ENCODE results near the gene SDCBP2.

SDCBP2 gene

GRCh38 chr20:1370548-1371110 lies 41.7 kb upstream of the SDCBP2 start:
- no peak overlapping the region for H3K4me3 ChIP-seq (ENCODE audit: control insufficient read depth, low read depth, low read length)
- DNase-seq (ENCODE audit: low read depth) = no peak

GRCh38 chr20:1369970-1370369 lies 41.0 kb upstream of the SDCBP2 start:
- no peak for DNase-seq (ENCODE audit: low read depth)
- H3K4me3 ChIP-seq (ENCODE audit: control insufficient read depth, low read depth, low read length) = no peak overlapping the region
- no peak for TF ChIP-seq CTCF (IDR thresholded peaks at IDR 0.05; ENCODE audit: control insufficient read depth, insufficient read depth, low read depth, low read length, missing control alignments)

More at GRCh38 chr20:1370548-1371110, 41.7 kb upstream of the SDCBP2 start:
- no peak for TF ChIP-seq CTCF (IDR thresholded peaks at IDR 0.05; ENCODE audit: control insufficient read depth, insufficient read depth, low read depth, low read length, missing control alignments)

GRCh38 chr20:1368448-1369199 lies 39.7 kb upstream of the SDCBP2 start:
- TF ChIP-seq CTCF (IDR thresholded peaks at IDR 0.05; ENCODE audit: control insufficient read depth, insufficient read depth, low read depth, low read length, missing control alignments) = no peak
- no peak for DNase-seq (ENCODE audit: low read depth)

GRCh38 chr20:1367479-1367878 lies 38.5 kb upstream of the SDCBP2 start:
- H3K4me3 ChIP-seq (ENCODE audit: control insufficient read depth, low read depth, low read length) = no peak overlapping the region
- TF ChIP-seq CTCF (IDR thresholded peaks at IDR 0.05; ENCODE audit: control insufficient read depth, insufficient read depth, low read depth, low read length, missing control alignments) = no peak
- no peak for DNase-seq (ENCODE audit: low read depth)

More at GRCh38 chr20:1368448-1369199, 39.7 kb upstream of the SDCBP2 start:
- H3K4me3 ChIP-seq (ENCODE audit: control insufficient read depth, low read depth, low read length) = no peak overlapping the region

- H3K4me3 ChIP-seq (ENCODE audit: control insufficient read depth, low read depth, low read length) = no peak overlapping the region
- no peak for DNase-seq (ENCODE audit: low read depth)
- TF ChIP-seq CTCF (IDR thresholded peaks at IDR 0.05; ENCODE audit: control insufficient read depth, insufficient read depth, low read depth, low read length, missing control alignments) = no peak
Observed at GRCh38 chr20:1364106-1364505, 35.2 kb upstream of the SDCBP2 start.

- no peak for DNase-seq (ENCODE audit: low read depth)
- H3K4me3 ChIP-seq (ENCODE audit: control insufficient read depth, low read depth, low read length) = no peak overlapping the region
- TF ChIP-seq CTCF (IDR thresholded peaks at IDR 0.05; ENCODE audit: control insufficient read depth, insufficient read depth, low read depth, low read length, missing control alignments) = no peak
Observed at GRCh38 chr20:1363522-1363921, 34.6 kb upstream of the SDCBP2 start.
